Prostate gland (tissue), 2 donors: Measurements from ENCODE around the gene SYNPO2.

ENCODE experiments used
- CTCF ChIP-seq, 4 experiments: fragments of 200-600 bp in 2 of 4; fragments of 450-650 bp in 2 of 4; sonication (generic) in 2 of 4; IDR thresholded peaks; 1 replicate in 3 of 4; 2 replicates in 1 of 4; pipeline ENCODE4 v1.5.1; 2016 to 2019; ENCODE audit warnings: antibody characterized with exemption in 4 of 4, mild to moderate bottlenecking in 2 of 4, moderate library complexity in 2 of 4
- POLR2A ChIP-seq: fragments of 450-650 bp; IDR thresholded peaks from one replicate; pipeline ENCODE4 v1.6.1; 2016; ENCODE audit warnings: antibody characterized with exemption, mild to moderate bottlenecking
- POLR2AphosphoS5 ChIP-seq: sonication (generic); formaldehyde crosslinking; IDR thresholded peaks from one replicate; pipeline ENCODE4 v1.6.1; 2017; ENCODE audit warnings: antibody characterized with exemption

- TF ChIP-seq CTCF (IDR thresholded peaks at IDR 0.05) (no peak), POLR2A (no peak), POLR2AphosphoS5 (no peak)
Measured at GRCh38 chr4:119028296-119028695, 139.6 kb downstream of the SYNPO2 start.
